Uterus (tissue), 4 donors: ENCODE data around the gene EHF. TPM values are rescaled to one million over a fixed set of nuclear protein-coding genes. Genes with fewer than 3 reads are reported as not detected.
"Not testable (repeated sequence)": the region's sequence is repeated elsewhere in the genome, so short reads cannot be mapped to it uniquely, and the experiment has no call there.

Experiments
- DNase-seq, 2 donors: peaks; one replicate each; pipeline ENCODE4 v3.0.0-alpha.2; 2019 to 2020
- H3K27ac ChIP-seq, 2 donors: fragments of 200-600 bp; sonication (generic); 1 replicate in 1 of 2; 2 replicates in 1 of 2; pipeline ENCODE4 v1.5.1; 2016 to 2018
- H3K27me3 ChIP-seq, 2 donors: fragments of 200-600 bp; sonication (generic); one replicate each; pipeline ENCODE4 v1.5.1; 2018 to 2019; ENCODE audit warnings: control low read depth in 1 of 2
- H3K36me3 ChIP-seq, 2 donors: fragments of 200-600 bp; sonication (generic); one replicate each; pipeline ENCODE4 v1.5.1; 2019; ENCODE audit warnings: control low read depth in 1 of 2
- H3K4me1 ChIP-seq, 2 donors: fragments of 200-600 bp; sonication (generic); one replicate each; pipeline ENCODE4 v1.5.1; 2018 to 2019; ENCODE audit warnings: control low read depth in 1 of 2
- H3K4me3 ChIP-seq, 2 donors: fragments of 200-600 bp; sonication (generic); 1 replicate in 1 of 2; 2 replicates in 1 of 2; pipeline ENCODE4 v1.5.1; 2018 to 2019; ENCODE audit warnings: mild to moderate bottlenecking in 1 of 2
- H3K9me3 ChIP-seq, 2 donors: fragments of 200-600 bp; sonication (generic); one replicate each; pipeline ENCODE4 v1.5.1; 2019; ENCODE audit warnings: control low read depth in 1 of 2
- POLR2A ChIP-seq, 2 donors: fragments of 450-650 bp; IDR thresholded peaks; one replicate each; pipeline ENCODE4 v1.6.1; 2016; ENCODE audit warnings: antibody characterized with exemption in 2 of 2, mild to moderate bottlenecking in 1 of 2, moderate library complexity in 1 of 2
- intact Hi-C: fragments of 100-400 bp; cut with DNase I; formaldehyde crosslinking; loops from one replicate; pipeline ENCODE4 v1.15.1; 2023; ENCODE audit warnings: low total_unique reads
- total RNA-seq, 4 donors: library from RNA; depleted of rRNA in 3 of 4; stranded (reverse); fragments of >200 nt in 3 of 4; gene quantifications; one replicate each; pipeline versions ENCODE4 v1.1.0 to v1.2.4, GENCODE V29; 2014 to 2023
- TF ChIP-seq, protein P1 (sequence below), 4 experiments: fragments of 200-600 bp in 2 of 4; fragments of 450-650 bp in 2 of 4; sonication (generic) in 2 of 4; IDR thresholded peaks; one replicate each; pipeline ENCODE4 v1.5.1; 2016 to 2019; ENCODE audit warnings: antibody characterized with exemption in 4 of 4, mild to moderate bottlenecking in 2 of 4, moderate library complexity in 1 of 4
- donor health status: DM: yes; HTN: yes; CAD: no.

EHF gene
- total RNA-seq, 4 donors from 2014 or later: 0.59 to 98.7 (median 1.6) TPM

DNA sequence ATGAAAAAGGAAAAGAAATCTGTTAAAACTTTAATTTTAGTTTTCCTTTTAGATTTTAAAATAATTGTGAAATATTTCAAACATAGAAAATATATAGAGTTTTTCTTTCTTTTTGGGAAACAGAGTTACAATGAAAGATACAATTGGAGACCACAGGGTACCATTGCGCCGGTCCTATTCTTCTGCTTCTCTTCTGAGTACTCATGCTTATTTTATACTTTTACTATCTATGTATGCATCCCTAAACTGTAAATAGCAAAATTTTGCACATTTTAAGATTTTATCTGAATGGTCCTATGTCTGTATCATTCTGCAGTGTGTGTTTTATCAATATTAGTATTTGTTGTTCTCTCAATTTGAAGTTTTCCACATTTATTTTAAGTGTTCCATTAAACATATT is 65.0 kb downstream of the EHF start:
- intact Hi-C loops: no loop called here
- Histone ChIP-seq H3K36me3 (no peaks in the 10 kb centered on the region), H3K4me3 (no peak overlapping the region), H3K9me3 (no peaks in the 10 kb centered on the region), H3K4me1 (no peaks in the 10 kb centered on the region), H3K27ac (no peak overlapping the region), H3K27me3 (no peaks in the 10 kb centered on the region)
- no peak for TF ChIP-seq POLR2A (IDR thresholded peaks at IDR 0.05)
- TF ChIP-seq, protein P1, sequence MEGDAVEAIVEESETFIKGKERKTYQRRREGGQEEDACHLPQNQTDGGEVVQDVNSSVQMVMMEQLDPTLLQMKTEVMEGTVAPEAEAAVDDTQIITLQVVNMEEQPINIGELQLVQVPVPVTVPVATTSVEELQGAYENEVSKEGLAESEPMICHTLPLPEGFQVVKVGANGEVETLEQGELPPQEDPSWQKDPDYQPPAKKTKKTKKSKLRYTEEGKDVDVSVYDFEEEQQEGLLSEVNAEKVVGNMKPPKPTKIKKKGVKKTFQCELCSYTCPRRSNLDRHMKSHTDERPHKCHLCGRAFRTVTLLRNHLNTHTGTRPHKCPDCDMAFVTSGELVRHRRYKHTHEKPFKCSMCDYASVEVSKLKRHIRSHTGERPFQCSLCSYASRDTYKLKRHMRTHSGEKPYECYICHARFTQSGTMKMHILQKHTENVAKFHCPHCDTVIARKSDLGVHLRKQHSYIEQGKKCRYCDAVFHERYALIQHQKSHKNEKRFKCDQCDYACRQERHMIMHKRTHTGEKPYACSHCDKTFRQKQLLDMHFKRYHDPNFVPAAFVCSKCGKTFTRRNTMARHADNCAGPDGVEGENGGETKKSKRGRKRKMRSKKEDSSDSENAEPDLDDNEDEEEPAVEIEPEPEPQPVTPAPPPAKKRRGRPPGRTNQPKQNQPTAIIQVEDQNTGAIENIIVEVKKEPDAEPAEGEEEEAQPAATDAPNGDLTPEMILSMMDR (IDR thresholded peaks at IDR 0.05): no peak
- no peak for DNase-seq

DNA sequence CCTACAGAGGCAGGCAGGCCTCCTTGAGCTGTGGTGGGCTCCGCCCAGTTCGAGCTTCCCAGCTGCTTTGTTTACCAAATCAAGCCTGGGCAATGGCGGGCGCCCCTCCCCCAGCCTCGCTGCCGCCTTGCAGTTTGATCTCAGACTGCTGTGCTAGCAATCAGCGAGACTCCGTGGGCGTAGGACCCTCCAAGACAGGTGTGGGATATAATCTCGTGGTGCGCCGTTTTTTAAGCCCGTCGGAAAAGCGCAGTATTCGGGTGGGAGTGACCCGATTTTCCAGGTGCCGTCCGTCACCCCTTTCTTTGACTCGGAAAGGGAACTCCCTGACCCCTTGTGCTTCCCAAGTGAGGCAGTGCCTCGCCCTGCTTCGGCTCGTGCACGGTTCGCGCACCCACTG is 71.4 kb downstream of the EHF start:
- DNase-seq, intact Hi-C loops, H3K4me1 ChIP-seq, H3K27ac ChIP-seq, H3K36me3 ChIP-seq, H3K27me3 ChIP-seq, H3K4me3 ChIP-seq, H3K9me3 ChIP-seq: not testable (repeated sequence)

DNA sequence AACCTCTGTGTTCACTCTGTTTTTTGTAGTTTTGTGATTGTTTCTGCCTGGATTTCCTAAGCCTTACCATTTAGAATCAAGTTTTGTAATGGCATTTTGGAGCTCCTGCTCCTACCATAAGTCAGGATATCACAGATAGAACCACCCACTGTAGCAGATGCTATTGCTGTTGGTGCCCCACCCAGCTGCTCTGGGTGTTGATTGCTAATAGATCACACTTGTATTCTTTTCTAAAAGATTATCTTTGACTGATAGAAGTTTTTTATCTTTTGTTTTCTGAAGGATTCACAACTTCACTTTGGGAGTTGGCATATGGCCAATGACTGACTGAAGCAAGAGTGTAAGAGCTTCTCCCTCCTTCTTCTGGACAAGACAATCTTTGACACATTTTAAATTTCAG is 76.0 kb downstream of the EHF start:
- Histone ChIP-seq H3K36me3 (no peaks in the 10 kb centered on the region), H3K4me3 (no peak overlapping the region), H3K27me3 (no peaks in the 10 kb centered on the region), H3K9me3 (no peaks in the 10 kb centered on the region), H3K4me1 (no peaks in the 10 kb centered on the region), H3K27ac (no peak overlapping the region)
- no peak for TF ChIP-seq POLR2A (IDR thresholded peaks at IDR 0.05)
- TF ChIP-seq, protein P1 (IDR thresholded peaks at IDR 0.05): no peak
- intact Hi-C loops: no loop called here
- no peak for DNase-seq

DNA sequence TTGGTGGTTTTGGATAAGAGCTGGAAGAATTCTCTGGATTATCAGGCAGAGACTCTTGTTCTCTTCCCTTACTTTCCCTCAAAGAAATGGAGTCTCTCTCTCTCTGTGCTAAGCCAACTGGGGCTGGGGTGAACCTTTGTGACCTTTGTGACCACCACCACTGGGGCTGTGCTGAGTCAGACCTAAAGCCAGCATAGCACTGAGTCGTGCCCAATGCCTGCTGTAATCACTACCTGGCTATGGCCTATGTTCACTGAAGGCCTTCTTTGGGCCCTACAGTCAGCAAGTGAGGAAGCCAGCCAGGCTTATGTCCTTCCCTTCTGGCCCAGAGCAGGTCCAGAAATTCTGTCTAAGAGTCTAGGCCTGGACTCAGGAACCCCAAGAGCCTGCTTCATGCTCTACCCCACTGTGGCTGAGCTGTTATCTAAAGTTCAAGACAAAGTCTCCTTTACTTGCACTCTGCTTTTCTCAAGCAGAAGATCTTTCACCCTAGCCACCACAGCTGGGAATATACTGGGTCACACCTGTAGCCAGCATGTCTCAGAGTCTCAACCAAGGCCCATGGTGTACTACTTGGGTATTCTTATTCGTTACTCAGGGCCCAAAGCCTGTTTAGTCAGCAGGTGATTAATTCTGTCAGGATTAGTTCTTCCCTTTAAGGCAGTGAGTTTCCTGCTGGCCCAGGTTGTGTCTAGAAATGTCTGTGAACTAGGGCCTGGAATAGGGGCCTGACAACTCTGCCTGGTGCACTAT is 86.0 kb downstream of the EHF start:
- no peak overlapping the region for H3K27ac ChIP-seq
- no peaks in the 10 kb centered on the region for H3K4me1 ChIP-seq
- TF ChIP-seq POLR2A (IDR thresholded peaks at IDR 0.05): no peak
- TF ChIP-seq, protein P1 (IDR thresholded peaks at IDR 0.05): no peak
- no peak for DNase-seq
- H3K36me3 ChIP-seq: no peaks in the 10 kb centered on the region
- H3K4me3 ChIP-seq: no peak overlapping the region
- no peaks in the 10 kb centered on the region for H3K27me3 ChIP-seq
- no peaks in the 10 kb centered on the region for H3K9me3 ChIP-seq
- intact Hi-C loops: no loop called here

DNA sequence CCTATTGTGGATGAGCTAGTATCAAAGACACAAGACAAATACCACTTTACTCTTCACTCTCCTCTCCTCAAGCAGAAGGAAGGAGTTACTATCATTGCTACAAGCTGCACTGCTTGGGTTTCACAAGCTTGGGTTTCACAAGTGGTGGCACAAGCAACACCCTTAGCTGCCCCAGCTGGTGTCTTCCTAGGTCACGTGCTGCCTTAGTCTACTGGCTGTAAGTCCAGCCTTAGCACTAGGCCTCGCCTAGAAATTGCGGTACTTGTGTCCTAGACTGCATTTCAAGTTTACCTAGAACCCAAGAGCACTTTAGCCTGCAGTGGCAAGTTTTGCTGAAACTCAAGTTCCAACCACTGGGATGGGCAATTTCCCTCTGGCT is 86.6 kb downstream of the EHF start:
- Histone ChIP-seq H3K36me3 (no peaks in the 10 kb centered on the region), H3K27me3 (no peaks in the 10 kb centered on the region), H3K4me3 (no peak overlapping the region), H3K4me1 (no peaks in the 10 kb centered on the region), H3K9me3 (no peaks in the 10 kb centered on the region), H3K27ac (no peak overlapping the region)
- intact Hi-C loops: no loop called here
- TF ChIP-seq, protein P1 (IDR thresholded peaks at IDR 0.05): no peak
- TF ChIP-seq POLR2A (IDR thresholded peaks at IDR 0.05): no peak
- no peak for DNase-seq

Other genes starting within 250 kb of the EHF start
- 100 to 1,000 TPM in 3 of 4 donors, 10 to 100 TPM in 1; 83.0 to 120 (median 107) TPM for gene CAT, start 182.2 kb upstream of the EHF start, total RNA-seq
- not detected for gene ELF5, start 107.3 kb upstream of the EHF start, total RNA-seq